Caco-2 (cell line): ENCODE measurements around the gene PTCH1. TPM values are rescaled to one million over a fixed set of nuclear protein-coding genes. Genes with fewer than 3 reads are reported as not detected.

Source experiments
- BruUV-seq: library from RNA; stranded (reverse); fragments of 400-500 nt; replicated peaks from 2 replicates; lab custom pipeline; 2021; lab: Mats Ljungman, UMichigan
- CTCF ChIA-PET: fragments of 300-600 bp; sonication (Branson Sonifier 250); formaldehyde crosslinking; loops from one replicate; lab custom pipeline; 2022; ENCODE audit warnings: antibody characterized with exemption; lab: Charles Lee
- POLR2A ChIA-PET: fragments of 300-600 bp; sonication (Branson Sonifier 250); formaldehyde crosslinking; loops from one replicate; lab custom pipeline; 2022; ENCODE audit warnings: antibody characterized with exemption; lab: Charles Lee
- DNase-seq, 2 experiments: peaks; one replicate each; pipeline versions ENCODE4 v3.0.0 to v3.0.0-alpha.2; 2020 to 2022
- H3K27me3 ChIP-seq: replicated peaks from 2 replicates; pipeline ENCODE4 v1.6.0; 2011; ENCODE audit warnings: low read length; ENCODE audit not compliant: control insufficient read depth, insufficient read depth
- H3K36me3 ChIP-seq: 2 replicates; pipeline ENCODE4 v1.5.1; 2011; ENCODE audit warnings: low read length; ENCODE audit not compliant: control insufficient read depth, insufficient read depth
- H3K4me1 ChIP-seq: fragments of 250-450 bp; sonication (Bioruptor Pico); 2 replicates; pipeline ENCODE4 v1.5.1; 2020; ENCODE audit warnings: mild to moderate bottlenecking
- H3K4me3 ChIP-seq: 2 replicates; pipeline ENCODE4 v1.5.1; 2011; ENCODE audit warnings: low read depth, mild to moderate bottlenecking, control low read depth, low read length
- H3K9me3 ChIP-seq: fragments of 250-450 bp; sonication (Bioruptor Pico); 2 replicates; pipeline ENCODE4 v1.5.1; 2020; ENCODE audit warnings: mild to moderate bottlenecking, moderate library complexity
- H3K27ac Mint-ChIP-seq: one replicate; pipeline ENCODE4 v1.8.0; 2022; ENCODE audit warnings: mixed read lengths; ENCODE audit not compliant: unreplicated experiment
- H3K27me3 Mint-ChIP-seq: one replicate; pipeline ENCODE4 v1.8.0; 2022; ENCODE audit warnings: mixed read lengths; ENCODE audit not compliant: insufficient read depth, unreplicated experiment
- H3K36me3 Mint-ChIP-seq: one replicate; pipeline ENCODE4 v1.8.0; 2022; ENCODE audit warnings: mild to moderate bottlenecking, mixed read lengths; ENCODE audit not compliant: insufficient read depth, unreplicated experiment
- H3K4me1 Mint-ChIP-seq: one replicate; pipeline ENCODE4 v1.8.0; 2022; ENCODE audit warnings: low read depth, mixed read lengths; ENCODE audit not compliant: unreplicated experiment
- H3K4me3 Mint-ChIP-seq: one replicate; pipeline ENCODE4 v1.8.0; 2022; ENCODE audit warnings: mild to moderate bottlenecking, moderate library complexity, mixed read lengths; ENCODE audit not compliant: unreplicated experiment
- H3K9me3 Mint-ChIP-seq: one replicate; pipeline ENCODE4 v1.8.0; 2022; ENCODE audit warnings: mixed read lengths; ENCODE audit not compliant: unreplicated experiment
- CTCF ChIP-seq, 2 experiments: fragments of 200-600 bp in 1 of 2; IDR thresholded peaks; 1 replicate in 1 of 2; 2 replicates in 1 of 2; pipeline versions ENCODE4 v1.5.1 to v1.8.0; 2011 to 2022; ENCODE audit warnings: antibody characterized with exemption in 1 of 2, control low read depth in 1 of 2, inconsistent platforms in 1 of 2, low read depth in 1 of 2, low read length in 1 of 2, mild to moderate bottlenecking in 1 of 2, moderate library complexity in 1 of 2; ENCODE audit not compliant: insufficient read depth in 1 of 2, severe bottlenecking in 1 of 2, unreplicated experiment in 1 of 2
- intact Hi-C: fragments of 100-400 bp; cut with micrococcal nuclease; formaldehyde crosslinking; loops from one replicate; pipeline ENCODE4 v1.10.0; 2022; ENCODE audit not compliant: unreplicated experiment
- total RNA-seq: library from RNA; stranded (reverse); gene quantifications from 2 replicates; pipeline ENCODE4 v1.2.3, GENCODE V29; 2022

Gene PTCH1
- total RNA-seq, 1 experiment from 2014 or later: 25.9 TPM

DNA sequence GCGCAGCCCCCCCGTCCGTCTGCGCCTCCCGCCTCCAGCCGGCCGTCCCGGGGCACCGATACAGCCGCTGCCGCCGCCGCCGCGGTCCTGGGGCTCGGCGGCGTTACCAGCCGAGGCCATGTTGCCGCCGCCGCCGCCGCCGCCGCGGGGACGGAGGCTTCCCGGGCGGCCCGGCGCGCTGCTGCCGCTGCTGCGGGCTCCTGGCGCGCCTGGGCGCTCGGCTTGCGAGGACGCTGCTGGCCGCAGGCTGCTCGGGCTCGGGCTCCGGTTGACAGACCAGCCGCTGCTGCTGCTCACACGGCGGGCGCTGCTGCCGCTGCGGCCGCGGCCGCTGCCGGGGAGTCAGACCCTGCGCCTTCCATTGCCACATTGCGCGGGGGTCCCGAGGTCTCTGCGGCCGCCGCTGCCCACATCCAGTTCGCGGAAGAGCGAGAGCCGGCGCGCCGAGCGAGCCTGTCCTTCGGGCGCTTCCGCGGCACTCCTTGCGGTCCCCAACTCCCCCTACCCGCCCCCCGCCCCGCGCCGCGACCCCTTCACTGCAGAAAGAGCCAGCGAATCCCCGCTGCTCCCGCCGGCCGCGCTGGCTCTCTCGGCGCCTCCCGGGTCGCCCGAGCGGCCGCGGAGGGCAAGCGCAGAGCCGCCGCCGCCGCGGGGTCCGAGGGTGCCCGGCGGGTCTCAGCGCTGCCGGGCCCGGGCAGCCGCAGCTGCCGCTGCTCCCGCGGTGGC lies 8.4 kb downstream of the PTCH1 start:
- Histone ChIP-seq H3K27me3 (no peaks in the 10 kb centered on the region), H3K36me3 (no peaks in the 10 kb centered on the region), H3K4me1 (peaks cover 13% of the 10 kb centered on the region), H3K9me3 (no peaks in the 10 kb centered on the region), H3K4me3 (peak overlapping the region; percentile 94)
- Mint-ChIP-seq H3K27ac (peak overlapping the region; percentile 70), H3K27me3 (no peaks in the 10 kb centered on the region), H3K36me3 (peaks cover 25% of the 10 kb centered on the region), H3K4me1 (peaks cover 8% of the 10 kb centered on the region), H3K9me3 (no peaks in the 10 kb centered on the region), H3K4me3 (peak overlapping the region; percentile 93)
- peak in 1 of 2 experiments; percentile 26 for DNase-seq
- no TSS peak for BruUV-seq
- CTCF ChIA-PET: interaction anchor here (0.6 kb wide), 1 partner anchor 521 kb away, joined by 3 read pairs; no protein-coding TSS in a partner anchor
- no peak for TF ChIP-seq CTCF (IDR thresholded peaks at IDR 0.05; ENCODE audit: insufficient read depth in 1 of 2, low read depth in 1 of 2, low read length in 1 of 2, severe bottlenecking in 1 of 2, unreplicated experiment in 1 of 2)
- POLR2A ChIA-PET: interaction anchor here (0.7 to 1.0 kb wide), 2 partner anchors 14 to 367 kb away, joined by 3 to 4 read pairs; partner anchors contain the start of gene ERCC6L2
- intact Hi-C loops: loop anchor here (2.0 to 5.0 kb wide), 3 partner anchors 82 to 909 kb away; partner anchors contain the start of gene ZNF367

DNA sequence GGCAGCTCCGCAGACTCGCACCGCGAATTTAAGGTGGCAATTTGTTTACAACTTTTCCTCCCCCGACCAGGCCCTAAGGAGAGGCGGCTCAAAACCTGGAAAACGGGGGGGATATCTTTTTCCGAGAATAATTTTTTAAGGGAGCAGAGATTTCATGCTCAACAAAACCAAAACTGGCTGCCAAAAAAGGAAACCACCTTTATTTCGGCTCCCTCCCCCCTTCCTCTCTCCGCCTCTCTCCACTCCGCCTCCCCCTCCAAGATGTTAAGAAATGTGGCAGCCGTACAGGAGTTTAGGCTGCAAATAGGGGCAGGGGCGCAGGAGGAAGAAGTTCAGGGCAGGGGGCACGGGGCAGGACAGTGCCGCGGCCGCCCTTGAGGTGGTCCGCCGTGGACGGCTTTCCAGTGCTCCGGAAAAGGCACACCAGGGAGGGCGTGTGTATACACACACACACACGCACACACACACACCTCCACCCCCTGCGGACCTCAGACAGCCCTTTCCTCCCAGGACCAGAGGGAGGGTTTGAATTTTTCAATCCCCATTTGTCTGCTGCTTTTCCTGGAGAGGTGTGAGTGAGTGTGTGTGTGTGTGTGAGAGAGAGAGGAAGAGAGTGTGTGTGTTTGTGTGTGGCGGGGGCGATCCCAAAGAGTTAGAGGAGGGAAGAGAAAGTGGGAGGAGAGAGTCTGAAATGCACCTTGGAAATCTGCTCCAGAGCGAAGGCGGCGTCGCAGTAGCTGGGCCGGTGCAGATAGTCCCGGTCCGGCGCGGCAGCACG lies 9.1 kb downstream of the PTCH1 start:
- Histone ChIP-seq H3K4me1 (peaks cover 8% of the 10 kb centered on the region), H3K9me3 (no peaks in the 10 kb centered on the region), H3K27me3 (no peaks in the 10 kb centered on the region), H3K36me3 (no peaks in the 10 kb centered on the region; the same call in 1 of the 2 replicates), H3K4me3 (peak overlapping the region; percentile 94)
- Mint-ChIP-seq H3K4me1 (peaks cover 15% of the 10 kb centered on the region), H3K4me3 (peak overlapping the region; percentile 93), H3K27me3 (no peaks in the 10 kb centered on the region), H3K27ac (peak overlapping the region; percentile 70), H3K9me3 (no peaks in the 10 kb centered on the region), H3K36me3 (peaks cover 25% of the 10 kb centered on the region)
- no peak for TF ChIP-seq CTCF (IDR thresholded peaks at IDR 0.05; ENCODE audit: insufficient read depth in 1 of 2, low read depth in 1 of 2, low read length in 1 of 2, severe bottlenecking in 1 of 2, unreplicated experiment in 1 of 2)
- intact Hi-C loops: loop anchor here (2.0 to 5.0 kb wide), 3 partner anchors 81 to 910 kb away; partner anchors contain the start of gene ZNF367
- BruUV-seq: no TSS peak
- CTCF ChIA-PET: no interaction called here
- peak; percentile 60 to 64 for DNase-seq
- POLR2A ChIA-PET: no interaction called here
